Activated naive CD4-positive, alpha-beta T cell treated with anti-CD3 and anti-CD28 coated beads, Interleukin-2, amount 50 U/mL, for 24 hours (primary cell): ENCODE results near the gene TOM1L2.
A peak's percentile ranks its signal among the peaks of the same experiment; 100 is the strongest.

Experiments
- H3K27ac Mint-ChIP-seq: one replicate; pipeline ENCODE4 v1.8.0; 2021; ENCODE audit warnings: mild to moderate bottlenecking, mixed read lengths
- H3K27me3 Mint-ChIP-seq: one replicate; pipeline ENCODE4 v1.8.0; 2021; ENCODE audit warnings: mixed read lengths
- H3K36me3 Mint-ChIP-seq: one replicate; pipeline ENCODE4 v1.8.0; 2021; ENCODE audit warnings: mixed read lengths
- H3K4me1 Mint-ChIP-seq: one replicate; pipeline ENCODE4 v1.8.0; 2021; ENCODE audit warnings: mixed read lengths
- H3K4me3 Mint-ChIP-seq: one replicate; pipeline ENCODE4 v1.8.0; 2021; ENCODE audit warnings: mild to moderate bottlenecking, mixed read lengths
- H3K9me3 Mint-ChIP-seq: one replicate; pipeline ENCODE4 v1.8.0; 2021; ENCODE audit warnings: mixed read lengths

Gene TOM1L2

DNA sequence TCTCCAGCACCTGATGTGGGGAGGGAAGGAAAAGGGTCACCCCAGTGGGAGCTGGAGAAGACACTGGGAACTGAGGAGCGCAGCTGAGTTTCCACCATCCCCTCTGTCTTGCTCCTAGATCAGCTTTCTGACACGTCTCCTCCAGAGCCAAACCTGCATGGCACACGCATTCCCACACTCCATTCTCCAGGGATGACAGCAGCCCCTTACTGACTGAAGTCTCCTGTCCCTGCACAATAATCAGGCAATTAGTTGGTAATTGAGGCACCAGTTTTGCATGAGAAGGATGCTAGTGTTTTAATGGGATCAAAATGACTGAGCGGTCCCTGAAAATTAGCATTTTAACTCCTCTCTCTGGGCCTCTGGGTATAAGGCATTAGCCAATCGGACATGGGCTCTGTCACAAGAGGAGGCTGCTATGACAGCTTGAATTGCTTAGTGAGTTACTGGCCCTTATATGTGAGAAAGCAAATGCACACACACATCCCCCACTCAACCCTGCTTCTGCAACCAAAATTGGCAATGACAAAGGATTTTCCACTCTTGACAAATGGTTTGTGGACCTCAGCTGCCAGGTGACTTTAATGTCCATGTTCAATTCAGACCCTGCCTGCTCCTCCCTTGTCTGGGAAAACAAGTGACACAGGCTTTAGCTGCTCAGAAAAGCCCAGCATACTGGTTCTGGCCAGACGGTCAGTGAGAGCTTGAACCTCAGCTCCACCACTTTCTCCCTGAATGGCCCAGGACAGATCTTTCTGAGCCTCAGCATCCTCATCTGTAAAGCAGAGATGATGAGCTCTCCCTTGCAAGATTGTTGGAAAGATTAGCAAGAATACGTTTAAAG, 78.2 kb downstream of the TOM1L2 start:
- Mint-ChIP-seq H3K27me3 (no peaks in the 10 kb centered on the region), H3K36me3 (peaks cover 14% of the 10 kb centered on the region), H3K4me1 (peaks cover 4% of the 10 kb centered on the region), H3K27ac (no peak overlapping the region), H3K9me3 (no peaks in the 10 kb centered on the region), H3K4me3 (no peak overlapping the region)

- Mint-ChIP-seq H3K9me3 (no peaks in the 10 kb centered on the region), H3K36me3 (peaks cover 6% of the 10 kb centered on the region), H3K27ac (peak overlapping the region; percentile 14), H3K27me3 (no peaks in the 10 kb centered on the region), H3K4me1 (peaks cover 4% of the 10 kb centered on the region), H3K4me3 (no peak overlapping the region)
These were observed 79.5 kb downstream of the TOM1L2 start for GRCh38 chr17:17892731-17893130.

DNA sequence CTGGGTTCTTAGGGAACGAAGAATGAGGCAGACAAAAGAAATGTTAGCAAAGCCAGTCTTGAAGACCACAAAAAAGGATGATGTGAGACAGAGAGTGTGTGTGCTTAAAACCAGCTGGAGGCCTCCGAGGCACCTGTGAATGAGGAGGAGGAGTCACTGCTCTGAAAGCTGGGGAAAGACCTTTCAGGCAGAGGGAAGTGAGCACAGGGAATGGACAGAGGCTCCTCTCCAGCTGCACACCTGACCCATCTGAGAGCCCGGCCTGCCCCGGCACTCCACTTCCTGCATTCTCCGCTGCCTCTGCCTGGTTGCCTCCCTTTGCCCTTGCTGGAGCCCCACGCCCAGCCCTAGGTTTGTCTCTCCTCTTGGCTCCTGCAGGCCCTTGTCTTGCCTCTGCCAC, 80.2 kb downstream of the TOM1L2 start:
- Mint-ChIP-seq H3K4me3 (no peak overlapping the region), H3K9me3 (no peaks in the 10 kb centered on the region), H3K27ac (no peak overlapping the region), H3K27me3 (no peaks in the 10 kb centered on the region), H3K36me3 (peaks cover 6% of the 10 kb centered on the region), H3K4me1 (peaks cover 4% of the 10 kb centered on the region)

GRCh38 chr17:17890773-17891759, 81.1 kb downstream of the TOM1L2 start:
- Mint-ChIP-seq H3K27ac (peak overlapping the region; percentile 55), H3K4me3 (no peak overlapping the region), H3K36me3 (peaks cover 4% of the 10 kb centered on the region), H3K27me3 (no peaks in the 10 kb centered on the region), H3K4me1 (peaks cover 4% of the 10 kb centered on the region), H3K9me3 (no peaks in the 10 kb centered on the region)

- H3K27ac Mint-ChIP-seq = no peak overlapping the region
- peaks cover 4% of the 10 kb centered on the region for H3K36me3 Mint-ChIP-seq
- no peak overlapping the region for H3K4me3 Mint-ChIP-seq
- H3K9me3 Mint-ChIP-seq = no peaks in the 10 kb centered on the region
- H3K4me1 Mint-ChIP-seq = peaks cover 4% of the 10 kb centered on the region
- no peaks in the 10 kb centered on the region for H3K27me3 Mint-ChIP-seq
These were observed 82.3 kb downstream of the TOM1L2 start for GRCh38 chr17:17889922-17890321.

DNA sequence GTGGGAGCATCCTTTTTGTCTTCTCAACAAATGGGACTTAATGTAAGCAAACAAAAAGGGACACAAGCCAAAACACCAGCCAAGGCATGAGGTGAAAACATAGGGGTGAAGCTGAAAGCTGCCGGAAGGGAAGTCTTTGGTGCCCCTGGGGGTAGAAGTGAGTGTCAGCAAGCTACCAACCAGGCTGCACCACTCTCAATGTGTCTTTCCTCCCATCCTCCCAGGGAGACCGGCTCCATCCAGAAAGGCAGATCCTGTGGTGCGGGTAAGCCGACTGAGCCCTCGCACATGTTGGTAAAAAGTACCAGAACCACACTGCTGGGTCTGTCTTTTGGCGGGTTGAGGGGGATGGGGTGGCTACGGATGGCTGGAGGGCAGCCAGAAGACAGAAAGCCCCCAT, 83.4 kb downstream of the TOM1L2 start:
- H3K4me1 Mint-ChIP-seq = peaks cover 4% of the 10 kb centered on the region
- H3K27me3 Mint-ChIP-seq = no peaks in the 10 kb centered on the region
- no peaks in the 10 kb centered on the region for H3K9me3 Mint-ChIP-seq
- no peak overlapping the region for H3K4me3 Mint-ChIP-seq
- no peak overlapping the region for H3K27ac Mint-ChIP-seq
- H3K36me3 Mint-ChIP-seq = peaks cover 4% of the 10 kb centered on the region

- Mint-ChIP-seq H3K9me3 (no peaks in the 10 kb centered on the region), H3K4me1 (peaks cover 4% of the 10 kb centered on the region), H3K27me3 (no peaks in the 10 kb centered on the region), H3K27ac (no peak overlapping the region), H3K4me3 (no peak overlapping the region), H3K36me3 (peaks cover 4% of the 10 kb centered on the region)
These were observed 83.8 kb downstream of the TOM1L2 start for GRCh38 chr17:17888371-17888770.

GRCh38 chr17:17887752-17888304, 84.4 kb downstream of the TOM1L2 start:
- Mint-ChIP-seq H3K4me1 (peaks cover 4% of the 10 kb centered on the region), H3K36me3 (no peaks in the 10 kb centered on the region), H3K27ac (no peak overlapping the region), H3K27me3 (no peaks in the 10 kb centered on the region), H3K9me3 (no peaks in the 10 kb centered on the region), H3K4me3 (no peak overlapping the region)

- H3K27me3 Mint-ChIP-seq = no peaks in the 10 kb centered on the region
- H3K9me3 Mint-ChIP-seq = no peaks in the 10 kb centered on the region
- H3K27ac Mint-ChIP-seq = no peak overlapping the region
- H3K4me3 Mint-ChIP-seq = no peak overlapping the region
- H3K4me1 Mint-ChIP-seq = peaks cover 4% of the 10 kb centered on the region
- no peaks in the 10 kb centered on the region for H3K36me3 Mint-ChIP-seq
These were observed 85.5 kb downstream of the TOM1L2 start for GRCh38 chr17:17886726-17887125.

- no peaks in the 10 kb centered on the region for H3K36me3 Mint-ChIP-seq
- H3K9me3 Mint-ChIP-seq = no peaks in the 10 kb centered on the region
- H3K4me1 Mint-ChIP-seq = peaks cover 3% of the 10 kb centered on the region
- H3K4me3 Mint-ChIP-seq = no peak overlapping the region
- no peaks in the 10 kb centered on the region for H3K27me3 Mint-ChIP-seq
- no peak overlapping the region for H3K27ac Mint-ChIP-seq
These were observed 86.0 kb downstream of the TOM1L2 start for GRCh38 chr17:17886226-17886625.

DNA sequence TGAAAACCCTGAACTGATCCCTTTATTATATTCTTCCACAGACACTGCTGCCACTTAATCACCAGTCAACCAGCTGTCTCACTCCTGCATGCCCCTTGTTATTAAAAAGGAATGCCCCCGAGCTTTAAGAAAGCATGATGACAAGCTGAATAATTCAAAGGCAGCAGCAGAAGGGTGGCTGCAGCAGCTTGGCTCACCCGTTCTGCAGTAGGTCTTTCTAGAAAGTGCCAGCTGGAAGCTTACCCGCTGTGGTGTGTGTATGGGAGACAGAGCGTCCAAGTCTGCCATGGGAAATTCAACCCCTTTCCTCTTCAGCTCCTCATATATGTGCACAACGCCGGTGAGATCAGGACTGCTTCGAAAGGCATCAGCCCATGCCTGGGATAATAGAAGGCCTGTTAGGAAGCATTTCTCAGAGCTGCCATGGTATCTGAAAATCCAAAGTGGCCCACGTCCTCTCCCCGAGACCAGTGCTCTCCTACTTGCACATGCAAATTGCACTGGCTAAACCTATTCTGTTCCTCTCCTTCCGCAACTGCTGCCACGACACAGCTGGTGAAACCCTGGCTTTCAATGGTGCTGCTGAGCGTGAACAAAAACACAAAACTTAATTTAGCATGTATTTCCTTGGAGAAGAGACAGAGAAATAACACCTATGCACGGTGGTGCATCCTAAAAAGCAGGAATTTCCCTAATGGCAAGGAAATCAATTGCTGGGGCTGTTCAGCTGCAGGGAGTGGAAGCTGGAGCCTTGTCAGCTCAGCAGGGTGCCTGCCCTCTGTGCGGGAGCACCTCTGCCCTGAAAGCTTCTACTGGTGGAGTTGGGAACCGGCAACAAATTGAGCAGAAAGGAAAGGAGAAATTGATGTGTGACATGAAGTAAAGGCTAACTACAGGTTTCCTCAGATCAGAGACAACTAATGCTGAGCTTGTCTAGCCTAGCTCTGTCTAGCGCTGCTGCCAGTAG, 87.5 kb downstream of the TOM1L2 start:
- Mint-ChIP-seq H3K27ac (no peak overlapping the region), H3K4me1 (no peaks in the 10 kb centered on the region), H3K36me3 (peaks cover 2% of the 10 kb centered on the region), H3K9me3 (no peaks in the 10 kb centered on the region), H3K27me3 (no peaks in the 10 kb centered on the region), H3K4me3 (no peak overlapping the region)

DNA sequence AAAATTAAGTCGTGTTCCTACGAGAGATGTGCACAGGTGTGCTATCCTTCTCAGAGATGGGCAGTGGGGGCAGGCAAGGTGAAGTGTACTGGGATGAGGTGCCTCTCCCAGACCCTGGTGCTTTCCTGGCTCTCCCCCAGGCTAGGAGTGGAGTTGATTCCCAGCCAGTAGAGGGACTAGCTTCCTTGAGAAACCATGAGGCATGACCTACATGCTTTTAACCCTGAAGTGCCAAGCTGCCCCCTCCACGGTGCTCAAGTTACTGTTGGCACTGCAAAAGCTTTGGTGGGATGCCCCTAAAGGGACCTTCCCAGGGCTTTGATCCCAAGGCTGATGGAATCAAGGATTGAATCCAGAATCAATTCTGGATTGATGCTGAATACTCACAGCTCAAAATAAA, 88.4 kb downstream of the TOM1L2 start:
- H3K4me3 Mint-ChIP-seq = no peak overlapping the region
- H3K27ac Mint-ChIP-seq = no peak overlapping the region
- no peaks in the 10 kb centered on the region for H3K4me1 Mint-ChIP-seq
- no peaks in the 10 kb centered on the region for H3K27me3 Mint-ChIP-seq
- H3K36me3 Mint-ChIP-seq = peaks cover 2% of the 10 kb centered on the region
- H3K9me3 Mint-ChIP-seq = no peaks in the 10 kb centered on the region

- no peaks in the 10 kb centered on the region for H3K27me3 Mint-ChIP-seq
- H3K27ac Mint-ChIP-seq = no peak overlapping the region
- no peaks in the 10 kb centered on the region for H3K4me1 Mint-ChIP-seq
- no peaks in the 10 kb centered on the region for H3K9me3 Mint-ChIP-seq
- H3K36me3 Mint-ChIP-seq = peaks cover 2% of the 10 kb centered on the region
- no peak overlapping the region for H3K4me3 Mint-ChIP-seq
These were observed 90.1 kb downstream of the TOM1L2 start for GRCh38 chr17:17882082-17882581.

- H3K4me1 Mint-ChIP-seq = no peaks in the 10 kb centered on the region
These were observed 91.5 kb downstream of the TOM1L2 start for GRCh38 chr17:17880577-17881196.

More at GRCh38 chr17:17880577-17881196, 91.5 kb downstream of the TOM1L2 start:
- Mint-ChIP-seq H3K4me3 (no peak overlapping the region), H3K27me3 (no peaks in the 10 kb centered on the region), H3K27ac (no peak overlapping the region), H3K9me3 (no peaks in the 10 kb centered on the region), H3K36me3 (peaks cover 2% of the 10 kb centered on the region)
